ENCODE data around the gene IL5. TPM values are rescaled to one million over a fixed set of nuclear protein-coding genes. Genes with fewer than 3 reads are reported as not detected.
"Not testable (repeated sequence)": the region's sequence is repeated elsewhere in the genome, so short reads cannot be mapped to it uniquely, and the experiment has no call there.

Gene IL5
- total RNA-seq, 2 experiments from 2014 or later = not detected

DNA sequence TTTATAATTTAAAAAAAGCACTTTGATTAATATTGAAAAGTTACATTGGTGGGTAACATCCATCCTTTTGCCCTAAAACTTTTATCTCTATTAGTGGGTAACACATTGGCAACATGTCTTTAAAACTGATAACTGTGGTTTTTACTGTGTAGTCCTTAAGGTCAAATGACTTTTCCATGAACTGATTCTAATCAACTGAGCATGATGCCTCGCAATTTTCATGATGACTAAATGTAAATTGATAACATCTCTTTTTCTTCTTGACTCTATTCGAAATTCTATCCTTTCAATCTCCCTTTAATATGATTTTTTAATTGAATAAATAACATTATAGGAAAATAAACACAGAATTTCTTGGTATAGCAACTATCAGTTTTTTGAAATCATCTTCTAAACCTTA, 6.3 kb upstream of the IL5 start:
- TF ChIP-seq EZH2phosphoT487 (IDR thresholded peaks at IDR 0.05; ENCODE audit: borderline replicate concordance, low read depth, low read length) = no peak
- TF ChIP-seq, protein P1, sequence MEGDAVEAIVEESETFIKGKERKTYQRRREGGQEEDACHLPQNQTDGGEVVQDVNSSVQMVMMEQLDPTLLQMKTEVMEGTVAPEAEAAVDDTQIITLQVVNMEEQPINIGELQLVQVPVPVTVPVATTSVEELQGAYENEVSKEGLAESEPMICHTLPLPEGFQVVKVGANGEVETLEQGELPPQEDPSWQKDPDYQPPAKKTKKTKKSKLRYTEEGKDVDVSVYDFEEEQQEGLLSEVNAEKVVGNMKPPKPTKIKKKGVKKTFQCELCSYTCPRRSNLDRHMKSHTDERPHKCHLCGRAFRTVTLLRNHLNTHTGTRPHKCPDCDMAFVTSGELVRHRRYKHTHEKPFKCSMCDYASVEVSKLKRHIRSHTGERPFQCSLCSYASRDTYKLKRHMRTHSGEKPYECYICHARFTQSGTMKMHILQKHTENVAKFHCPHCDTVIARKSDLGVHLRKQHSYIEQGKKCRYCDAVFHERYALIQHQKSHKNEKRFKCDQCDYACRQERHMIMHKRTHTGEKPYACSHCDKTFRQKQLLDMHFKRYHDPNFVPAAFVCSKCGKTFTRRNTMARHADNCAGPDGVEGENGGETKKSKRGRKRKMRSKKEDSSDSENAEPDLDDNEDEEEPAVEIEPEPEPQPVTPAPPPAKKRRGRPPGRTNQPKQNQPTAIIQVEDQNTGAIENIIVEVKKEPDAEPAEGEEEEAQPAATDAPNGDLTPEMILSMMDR (conservative IDR thresholded peaks at IDR 0.05; ENCODE audit: low read length) = no peak
- CTCF ChIA-PET (ENCODE audit: unreplicated experiment) = no interaction called here
- Histone ChIP-seq H3K9me3 (ENCODE audit: low read length) (no peaks in the 10 kb centered on the region), H3K36me3 (ENCODE audit: insufficient read depth, low read length) (no peaks in the 10 kb centered on the region), H3K27ac (ENCODE audit: low read depth, low read length, poor library complexity, severe bottlenecking) (no peak overlapping the region), H2AFZ (ENCODE audit: low read length) (no peak overlapping the region), H3K4me2 (ENCODE audit: low read length) (no peak overlapping the region), H3K4me1 (ENCODE audit: insufficient read depth, low read length, poor library complexity, severe bottlenecking) (no peaks in the 10 kb centered on the region), H4K20me1 (ENCODE audit: insufficient read depth, low read length) (no peaks in the 10 kb centered on the region), H3K4me3 (ENCODE audit: low read depth, low read length, poor library complexity, severe bottlenecking) (no peak overlapping the region), H3K79me2 (ENCODE audit: insufficient read depth, low read depth, low read length) (no peaks in the 10 kb centered on the region), H3K9me2 (ENCODE audit: insufficient read depth, low read length) (no peaks in the 10 kb centered on the region)
- no peak for DNase-seq (ENCODE audit: low spot score)
- POLR2A ChIA-PET = interaction anchor here (0.7 kb wide), 2 partner anchors 11 to 178 kb away, joined by 3 to 4 read pairs; no protein-coding TSS in a partner anchor
- no TSS peak for BruUV-seq (replicated peaks)
- intact Hi-C loops (cut with micrococcal nuclease; ENCODE audit: unreplicated experiment) = no loop called here

DNA sequence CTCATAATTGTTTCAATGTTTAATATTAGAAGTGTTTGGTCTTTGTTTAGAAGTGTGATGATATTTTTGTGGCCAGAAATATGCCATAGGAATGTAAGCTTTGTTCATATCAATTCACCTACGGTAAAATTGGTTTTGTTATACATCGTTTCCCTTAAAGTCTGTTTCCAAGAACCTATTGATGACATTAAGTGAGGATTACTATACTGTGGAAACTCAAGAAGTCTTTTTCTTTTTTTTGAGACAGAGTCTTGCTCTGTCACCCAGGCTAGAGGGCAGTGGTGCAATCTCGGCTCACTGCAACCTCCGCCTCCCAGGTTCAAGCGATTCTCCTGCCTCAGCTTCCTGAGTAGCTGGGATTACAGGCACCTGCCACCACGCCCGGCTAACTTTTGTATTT, 5.5 kb upstream of the IL5 start:
- H2AFZ ChIP-seq (ENCODE audit: low read length); H3K9me3 ChIP-seq (ENCODE audit: low read length); H3K4me2 ChIP-seq (ENCODE audit: low read length); H3K79me2 ChIP-seq (ENCODE audit: insufficient read depth, low read depth, low read length); H3K27ac ChIP-seq (ENCODE audit: low read depth, low read length, poor library complexity, severe bottlenecking); DNase-seq (ENCODE audit: low spot score); intact Hi-C loops (cut with micrococcal nuclease; ENCODE audit: unreplicated experiment); BruUV-seq (replicated peaks); H3K4me1 ChIP-seq (ENCODE audit: insufficient read depth, low read length, poor library complexity, severe bottlenecking); CTCF ChIA-PET (ENCODE audit: unreplicated experiment); H4K20me1 ChIP-seq (ENCODE audit: insufficient read depth, low read length); H3K36me3 ChIP-seq (ENCODE audit: insufficient read depth, low read length); H3K4me3 ChIP-seq (ENCODE audit: low read depth, low read length, poor library complexity, severe bottlenecking); H3K9me2 ChIP-seq (ENCODE audit: insufficient read depth, low read length): not testable (repeated sequence)
- POLR2A ChIA-PET = interaction anchor here (0.7 to 1.1 kb wide), 3 partner anchors 12 to 263 kb away, joined by 3 read pairs; no protein-coding TSS in a partner anchor

DNA sequence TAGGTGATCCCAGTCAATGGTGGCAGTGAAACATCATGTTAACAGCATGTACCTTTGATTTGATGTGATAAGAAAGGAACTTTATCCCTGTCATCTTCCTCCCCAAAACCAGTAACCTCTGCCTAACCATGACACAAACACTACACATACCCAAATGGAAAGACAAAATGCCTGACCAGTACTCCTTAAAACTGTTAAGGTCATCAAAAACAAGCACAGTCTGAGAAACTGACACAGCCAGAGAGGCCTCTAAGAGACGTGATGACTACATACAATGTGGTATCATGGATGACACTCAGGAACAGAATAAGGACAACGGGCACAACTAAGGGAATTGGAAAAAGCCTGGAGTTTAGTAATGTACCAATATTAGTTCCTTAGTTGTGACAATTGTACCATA, 3.9 kb upstream of the IL5 start:
- intact Hi-C loops (cut with micrococcal nuclease; ENCODE audit: unreplicated experiment) = no loop called here
- ChIA-PET CTCF (ENCODE audit: unreplicated experiment) (no interaction called here), POLR2A (interaction anchor here (0.6 to 0.7 kb wide), 2 partner anchors 10 to 123 kb away, joined by 3 to 4 read pairs; partner anchors contain the start of gene RAD50)
- Histone ChIP-seq H3K36me3 (ENCODE audit: insufficient read depth, low read length) (no peaks in the 10 kb centered on the region), H3K9me2 (ENCODE audit: insufficient read depth, low read length) (no peaks in the 10 kb centered on the region), H3K27ac (ENCODE audit: low read depth, low read length, poor library complexity, severe bottlenecking) (no peak overlapping the region), H3K4me2 (ENCODE audit: low read length) (no peak overlapping the region), H4K20me1 (ENCODE audit: insufficient read depth, low read length) (no peaks in the 10 kb centered on the region), H3K9me3 (ENCODE audit: low read length) (no peaks in the 10 kb centered on the region), H3K4me3 (ENCODE audit: low read depth, low read length, poor library complexity, severe bottlenecking) (no peak overlapping the region), H3K4me1 (ENCODE audit: insufficient read depth, low read length, poor library complexity, severe bottlenecking) (no peaks in the 10 kb centered on the region), H2AFZ (ENCODE audit: low read length) (no peak overlapping the region), H3K79me2 (ENCODE audit: insufficient read depth, low read depth, low read length) (no peaks in the 10 kb centered on the region)
- BruUV-seq (replicated peaks) = no TSS peak
- no peak for DNase-seq (ENCODE audit: low spot score)
- TF ChIP-seq, protein P1 (conservative IDR thresholded peaks at IDR 0.05; ENCODE audit: low read length) = no peak
- no peak for TF ChIP-seq EZH2phosphoT487 (IDR thresholded peaks at IDR 0.05; ENCODE audit: borderline replicate concordance, low read depth, low read length)
